Stimulated activated naive CD8-positive, alpha-beta T cell treated with anti-CD3 and anti-CD28 coated beads, Interleukin-15, amount 100 ng/mL, for 72 hours (primary cell): Measurements from ENCODE around the gene C1orf94.

Experiments
- ATAC-seq: fragments of 150-1000 bp; cut with Tn5 transposase; 2 replicates; pipeline ENCODE4 v1.10.0; 2021; ENCODE audit warnings: mild to moderate bottlenecking, moderate library complexity
- DNase-seq, 2 donors: peaks; one replicate each; pipeline ENCODE4 v3.0.0; 2021 to 2022
- H3K27ac Mint-ChIP-seq, 2 donors: one replicate each; pipeline ENCODE4 v1.8.0; 2022; ENCODE audit warnings: mild to moderate bottlenecking in 2 of 2, mixed read lengths in 2 of 2, moderate library complexity in 2 of 2
- H3K27me3 Mint-ChIP-seq: one replicate; pipeline ENCODE4 v1.8.0; 2022; ENCODE audit warnings: mixed read lengths
- H3K4me1 Mint-ChIP-seq: one replicate; pipeline ENCODE4 v1.8.0; 2022; ENCODE audit warnings: mild to moderate bottlenecking, mixed read lengths
- H3K4me3 Mint-ChIP-seq, 2 donors: one replicate each; pipeline ENCODE4 v1.8.0; 2022; ENCODE audit warnings: mild to moderate bottlenecking in 2 of 2, mixed read lengths in 2 of 2, moderate library complexity in 1 of 2
- H3K9me3 Mint-ChIP-seq, 2 donors: one replicate each; pipeline ENCODE4 v1.8.0; 2022; ENCODE audit warnings: mixed read lengths in 2 of 2

Gene C1orf94

DNA sequence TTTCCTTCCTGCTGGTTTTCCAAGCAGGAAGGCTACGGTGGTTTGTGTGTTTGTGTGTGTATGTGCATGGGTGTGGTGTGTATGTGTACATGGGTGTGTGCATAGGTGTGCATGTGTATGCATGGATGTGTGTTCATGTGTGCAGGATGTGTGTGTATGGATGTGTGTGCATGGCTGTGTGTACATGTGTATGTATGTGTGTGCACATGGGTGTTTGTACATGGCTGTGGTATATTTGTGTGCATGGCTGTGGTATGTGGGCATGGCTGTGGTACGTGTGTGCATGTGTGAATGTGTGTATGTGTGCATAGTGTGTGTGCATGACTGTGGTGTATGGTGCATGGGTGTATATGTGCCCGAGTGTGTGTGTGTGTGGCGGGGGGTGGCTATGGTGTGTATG lies 12.3 kb downstream of the C1orf94 start:
- ATAC-seq = no peak
- Mint-ChIP-seq H3K27me3 (peaks cover 66% of the 10 kb centered on the region), H3K4me1 (peaks cover 12% of the 10 kb centered on the region), H3K9me3 (peaks cover 0 to 41% of the 10 kb centered on the region in 2 donors), H3K4me3 (no peak overlapping the region), H3K27ac (no peak overlapping the region)
- no peak for DNase-seq

DNA sequence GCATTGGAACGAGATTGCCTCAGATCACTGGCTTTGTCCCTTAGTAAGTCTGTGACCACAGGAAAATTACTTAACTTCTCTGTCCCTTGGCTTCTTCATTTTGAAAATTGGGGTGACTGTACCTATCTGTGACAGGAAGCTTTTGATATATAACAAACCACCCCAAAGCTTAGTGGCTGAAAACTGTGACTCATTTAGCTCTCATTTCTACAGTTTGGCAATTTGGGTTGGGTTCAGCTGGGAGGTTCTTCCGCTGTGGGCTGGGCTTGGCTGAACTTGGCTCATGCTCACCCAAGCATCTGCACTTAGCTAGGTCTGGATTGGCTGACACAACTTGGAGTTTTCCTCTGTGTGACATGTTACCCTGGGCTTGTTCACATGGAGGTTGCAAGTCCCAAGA lies 14.0 kb downstream of the C1orf94 start:
- H3K27me3 Mint-ChIP-seq = peaks cover 63% of the 10 kb centered on the region
- H3K27ac Mint-ChIP-seq = no peak overlapping the region
- ATAC-seq (no peak), DNase-seq (no peak)
- no peak overlapping the region for H3K4me3 Mint-ChIP-seq
- H3K9me3 Mint-ChIP-seq = peaks cover 0 to 41% of the 10 kb centered on the region in 2 donors
- H3K4me1 Mint-ChIP-seq = peaks cover 12% of the 10 kb centered on the region

DNA sequence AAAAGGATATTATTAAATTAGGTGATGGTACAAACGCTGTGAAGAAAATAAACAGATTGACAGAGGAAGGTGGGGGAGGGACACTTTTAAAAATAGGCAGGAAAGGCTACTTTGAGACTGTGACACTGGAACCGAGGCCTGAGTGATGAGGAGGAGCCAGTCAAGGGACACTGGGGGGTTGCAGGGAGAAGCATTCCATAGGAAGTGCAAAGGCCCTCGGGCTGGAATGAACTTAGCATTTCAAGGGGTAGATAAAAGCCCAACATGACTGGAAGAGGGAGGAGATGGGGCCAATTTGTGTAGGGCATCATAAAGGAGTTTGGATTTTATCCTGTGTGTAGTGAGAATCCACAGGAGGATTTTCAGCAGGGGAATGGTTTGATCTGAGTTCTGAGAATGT lies 15.9 kb downstream of the C1orf94 start:
- Mint-ChIP-seq H3K27me3 (peaks cover 50% of the 10 kb centered on the region), H3K27ac (peak overlapping the region in 1 of 2 donors; percentile 2), H3K4me3 (no peak overlapping the region), H3K9me3 (peaks cover 0 to 41% of the 10 kb centered on the region in 2 donors), H3K4me1 (peaks cover 12% of the 10 kb centered on the region)
- ATAC-seq (no peak), DNase-seq (no peak)

DNA sequence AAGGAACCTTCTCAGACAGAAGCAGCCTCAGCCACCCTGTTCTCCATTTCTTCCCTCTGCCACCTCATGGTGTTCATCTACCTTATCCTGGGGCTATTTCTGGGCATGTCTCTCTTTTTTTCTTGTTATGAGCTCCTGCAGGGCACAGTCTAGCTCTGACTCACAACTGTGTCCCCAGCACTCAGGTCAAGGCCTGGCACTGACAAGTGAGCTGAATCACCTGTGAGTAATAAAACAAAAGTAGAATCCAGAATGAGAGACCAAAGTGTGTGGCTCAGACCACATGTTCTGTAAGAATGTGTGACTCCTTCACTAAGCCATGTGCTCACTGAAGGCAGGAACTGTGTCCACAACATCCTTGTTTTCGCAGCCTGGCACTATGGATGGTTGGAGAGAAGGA lies 23.2 kb downstream of the C1orf94 start:
- H3K4me3 Mint-ChIP-seq = no peak overlapping the region
- no peaks in the 10 kb centered on the region for H3K4me1 Mint-ChIP-seq
- no peak for DNase-seq
- no peaks in the 10 kb centered on the region for H3K9me3 Mint-ChIP-seq
- peak; percentile 48 for ATAC-seq
- no peak overlapping the region for H3K27ac Mint-ChIP-seq
- no peaks in the 10 kb centered on the region for H3K27me3 Mint-ChIP-seq

DNA sequence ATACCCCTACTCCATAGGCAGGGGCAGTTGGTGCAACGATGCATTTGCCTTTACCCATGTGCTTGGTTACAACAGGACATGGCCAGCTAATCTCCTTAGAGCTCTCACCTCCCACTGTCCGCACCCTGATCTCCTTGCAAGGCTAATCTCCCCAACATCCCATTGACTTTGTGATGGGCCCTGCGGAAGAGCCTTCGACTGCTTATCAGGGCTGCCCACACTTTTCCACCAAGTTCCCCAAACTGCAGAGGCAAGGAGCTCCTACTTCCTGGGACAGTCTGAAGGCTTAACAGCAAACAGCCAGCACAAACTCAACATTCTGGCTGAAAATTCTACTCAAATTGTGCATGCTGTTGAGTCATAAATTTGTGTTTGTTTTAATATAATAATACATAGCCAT lies 36.0 kb downstream of the C1orf94 start:
- ATAC-seq = no peak
- Mint-ChIP-seq H3K4me1 (no peaks in the 10 kb centered on the region), H3K9me3 (no peaks in the 10 kb centered on the region), H3K4me3 (no peak overlapping the region), H3K27ac (no peak overlapping the region), H3K27me3 (no peaks in the 10 kb centered on the region)
- DNase-seq = no peak

DNA sequence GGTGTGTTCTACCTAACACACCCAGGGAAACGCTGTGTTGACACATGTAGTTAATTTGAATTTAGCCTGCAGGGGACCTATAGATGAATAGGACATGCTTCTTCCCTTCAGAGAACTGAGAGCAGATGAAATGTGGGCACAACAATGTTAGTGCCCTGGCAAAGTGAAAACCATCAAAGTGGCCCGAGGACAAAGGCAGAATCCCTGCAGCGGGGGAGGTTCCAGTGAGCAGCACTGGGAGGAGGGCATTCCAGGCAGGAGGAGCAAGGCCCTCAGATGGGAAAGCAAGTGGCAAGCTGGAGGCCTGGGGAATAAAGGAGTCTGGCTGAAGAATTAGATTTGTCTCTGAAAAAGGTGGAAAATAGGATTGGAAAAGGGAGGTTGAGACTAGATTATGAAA lies 37.2 kb downstream of the C1orf94 start:
- Mint-ChIP-seq H3K27me3 (no peaks in the 10 kb centered on the region), H3K9me3 (no peaks in the 10 kb centered on the region), H3K4me1 (no peaks in the 10 kb centered on the region), H3K27ac (no peak overlapping the region), H3K4me3 (no peak overlapping the region)
- DNase-seq (no peak), ATAC-seq (no peak)

DNA sequence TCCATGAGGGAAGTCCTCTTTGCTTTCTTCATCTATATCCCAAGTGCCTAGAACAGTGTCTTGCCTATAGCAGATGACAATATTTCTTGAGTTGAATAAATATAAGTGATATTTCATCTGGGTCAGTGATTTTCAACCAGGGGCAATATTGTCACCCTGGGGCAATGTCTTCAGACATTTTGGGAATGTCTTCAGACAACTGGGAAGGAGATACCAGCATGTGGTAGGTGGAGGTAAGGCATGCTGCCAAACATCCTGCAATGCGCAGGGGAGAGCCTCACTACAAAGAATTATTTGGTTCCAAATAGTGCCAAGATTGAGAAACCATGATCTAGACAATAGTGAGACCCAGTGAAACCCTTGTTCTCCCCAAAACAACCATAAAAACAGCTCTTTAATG lies 54.7 kb downstream of the C1orf94 start:
- DNase-seq (no peak), ATAC-seq (no peak)
- Mint-ChIP-seq H3K4me3 (no peak overlapping the region), H3K27ac (no peak overlapping the region), H3K4me1 (no peaks in the 10 kb centered on the region), H3K9me3 (peaks cover 6 to 8% of the 10 kb centered on the region in 2 donors), H3K27me3 (peaks cover 30% of the 10 kb centered on the region)

DNA sequence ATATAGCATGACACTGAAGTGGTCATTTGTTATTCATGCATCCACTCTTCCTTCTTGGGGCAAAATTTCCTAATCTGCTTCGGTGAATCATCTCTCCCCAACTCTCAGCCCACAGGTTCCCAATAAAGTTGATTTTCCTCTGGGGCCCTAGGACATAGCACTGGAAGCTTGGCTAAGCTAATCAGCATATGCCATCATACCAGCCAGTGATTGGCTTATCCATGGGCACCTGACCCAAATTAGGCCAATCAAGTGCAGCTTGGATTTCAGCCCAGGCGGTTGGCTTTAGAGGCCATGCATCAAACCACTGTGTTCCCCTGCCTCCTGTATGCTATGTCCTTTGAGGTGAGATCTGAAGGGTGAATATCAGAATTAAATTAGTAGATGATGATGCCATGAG lies 58.9 kb downstream of the C1orf94 start:
- Mint-ChIP-seq H3K4me1 (no peaks in the 10 kb centered on the region), H3K27me3 (peaks cover 27% of the 10 kb centered on the region), H3K9me3 (peaks cover 0 to 30% of the 10 kb centered on the region in 2 donors), H3K27ac (no peak overlapping the region), H3K4me3 (no peak overlapping the region)
- DNase-seq (no peak), ATAC-seq (no peak)

DNA sequence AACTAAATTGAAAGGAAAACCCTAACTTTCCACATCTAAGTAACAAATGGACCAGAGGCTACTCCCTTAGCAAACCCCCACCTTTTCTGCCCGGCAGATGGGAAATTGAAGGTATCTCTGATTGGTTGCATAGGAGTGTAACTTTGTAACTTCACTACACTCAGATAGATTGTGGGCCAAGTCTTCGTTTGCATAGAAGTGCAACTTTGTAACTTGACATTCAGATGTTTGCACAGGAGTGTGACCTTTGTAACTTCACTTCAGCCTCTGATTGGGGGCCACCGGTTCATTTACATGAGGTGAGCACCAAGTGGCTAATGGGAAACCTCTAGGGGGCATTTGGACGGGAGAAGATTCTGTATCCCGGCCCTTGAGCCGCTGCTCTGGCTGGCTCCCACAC lies 59.4 kb downstream of the C1orf94 start:
- H3K9me3 Mint-ChIP-seq = peaks cover 0 to 30% of the 10 kb centered on the region in 2 donors
- DNase-seq (no peak), ATAC-seq (no peak)
- no peak overlapping the region for H3K27ac Mint-ChIP-seq
- H3K4me1 Mint-ChIP-seq = no peaks in the 10 kb centered on the region
- peaks cover 23% of the 10 kb centered on the region for H3K27me3 Mint-ChIP-seq
- H3K4me3 Mint-ChIP-seq = no peak overlapping the region

DNA sequence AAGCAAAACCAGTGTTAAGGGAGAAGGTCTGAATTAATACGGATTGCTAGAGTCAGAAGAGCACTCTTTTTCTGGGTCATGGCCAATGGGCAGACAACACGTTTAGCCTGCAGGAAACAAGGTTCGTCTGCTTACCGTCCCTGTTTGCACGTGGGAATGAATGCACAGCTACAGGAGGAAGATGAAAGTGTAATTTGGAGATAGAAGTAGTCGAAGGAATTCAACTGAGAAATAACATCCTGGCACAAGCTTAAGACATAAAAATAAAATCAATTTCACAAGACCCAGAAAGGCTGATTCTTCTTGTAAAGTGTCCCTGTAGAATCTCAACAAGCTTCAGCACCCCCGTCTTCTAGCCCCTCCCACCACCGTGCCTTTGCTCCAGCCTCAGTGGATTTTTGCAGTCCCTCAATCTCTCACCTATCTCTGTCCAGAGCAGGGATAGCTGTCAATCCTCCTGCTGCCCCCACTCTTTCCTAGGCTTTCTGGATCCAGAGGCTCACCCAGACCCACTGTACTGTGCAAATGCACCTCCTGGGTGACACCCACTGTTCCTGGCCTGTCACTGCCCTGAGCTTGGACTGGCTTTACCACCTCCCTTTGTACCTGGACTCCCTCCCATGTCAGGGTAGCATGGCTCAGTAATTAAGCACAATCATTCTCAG lies 60.6 kb downstream of the C1orf94 start:
- peaks cover 0 to 35% of the 10 kb centered on the region in 2 donors for H3K9me3 Mint-ChIP-seq
- peaks cover 30% of the 10 kb centered on the region for H3K27me3 Mint-ChIP-seq
- DNase-seq (no peak), ATAC-seq (no peak)
- H3K4me3 Mint-ChIP-seq = no peak overlapping the region
- H3K27ac Mint-ChIP-seq = no peak overlapping the region
- H3K4me1 Mint-ChIP-seq = no peaks in the 10 kb centered on the region

DNA sequence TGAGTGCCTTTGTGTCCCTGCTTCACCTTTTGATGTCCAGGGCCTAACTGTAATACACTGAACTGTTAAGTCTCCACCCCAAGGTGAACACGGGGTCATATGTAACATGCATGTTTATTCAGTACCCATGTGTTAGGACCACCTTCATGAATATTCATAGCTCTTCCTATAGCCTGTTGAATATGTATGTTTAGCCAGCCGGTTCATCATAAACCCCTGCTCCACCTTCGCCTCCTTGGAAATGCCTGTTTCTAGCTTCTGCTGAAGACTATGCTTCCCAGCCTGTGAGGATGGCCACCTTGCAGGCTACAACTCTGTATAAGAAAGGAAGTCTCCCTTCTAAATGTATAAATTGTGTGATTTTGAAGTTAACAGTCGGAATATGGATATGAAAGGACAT lies 69.3 kb downstream of the C1orf94 start:
- no peak for DNase-seq
- Mint-ChIP-seq H3K27ac (no peak overlapping the region), H3K27me3 (peaks cover 55% of the 10 kb centered on the region), H3K9me3 (peaks cover 0 to 6% of the 10 kb centered on the region in 2 donors), H3K4me3 (no peak overlapping the region), H3K4me1 (no peaks in the 10 kb centered on the region)
- ATAC-seq = no peak

DNA sequence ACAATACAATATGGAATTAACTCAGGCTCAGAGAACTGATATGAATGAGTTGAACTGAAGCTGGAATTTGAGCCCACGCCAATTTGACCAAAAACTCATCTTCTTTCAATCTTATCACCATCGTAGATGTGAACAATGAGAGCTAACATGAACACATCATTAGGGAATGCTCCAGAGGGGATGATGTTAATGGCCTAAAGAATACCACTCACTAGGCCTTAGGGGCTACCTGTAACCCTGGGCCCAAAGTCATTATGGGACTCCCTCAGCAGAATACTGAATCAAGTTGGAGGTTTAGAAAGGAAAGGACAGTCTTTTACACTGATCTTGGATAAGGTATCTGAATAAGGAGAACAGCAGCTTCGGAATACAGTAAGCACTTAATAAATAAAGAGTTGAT lies 73.6 kb downstream of the C1orf94 start:
- Mint-ChIP-seq H3K4me3 (no peak overlapping the region), H3K27ac (peak overlapping the region in 1 of 2 donors; percentile 60), H3K27me3 (peaks cover 29% of the 10 kb centered on the region), H3K9me3 (no peaks in the 10 kb centered on the region), H3K4me1 (no peaks in the 10 kb centered on the region)
- ATAC-seq = no peak
- DNase-seq = no peak

DNA sequence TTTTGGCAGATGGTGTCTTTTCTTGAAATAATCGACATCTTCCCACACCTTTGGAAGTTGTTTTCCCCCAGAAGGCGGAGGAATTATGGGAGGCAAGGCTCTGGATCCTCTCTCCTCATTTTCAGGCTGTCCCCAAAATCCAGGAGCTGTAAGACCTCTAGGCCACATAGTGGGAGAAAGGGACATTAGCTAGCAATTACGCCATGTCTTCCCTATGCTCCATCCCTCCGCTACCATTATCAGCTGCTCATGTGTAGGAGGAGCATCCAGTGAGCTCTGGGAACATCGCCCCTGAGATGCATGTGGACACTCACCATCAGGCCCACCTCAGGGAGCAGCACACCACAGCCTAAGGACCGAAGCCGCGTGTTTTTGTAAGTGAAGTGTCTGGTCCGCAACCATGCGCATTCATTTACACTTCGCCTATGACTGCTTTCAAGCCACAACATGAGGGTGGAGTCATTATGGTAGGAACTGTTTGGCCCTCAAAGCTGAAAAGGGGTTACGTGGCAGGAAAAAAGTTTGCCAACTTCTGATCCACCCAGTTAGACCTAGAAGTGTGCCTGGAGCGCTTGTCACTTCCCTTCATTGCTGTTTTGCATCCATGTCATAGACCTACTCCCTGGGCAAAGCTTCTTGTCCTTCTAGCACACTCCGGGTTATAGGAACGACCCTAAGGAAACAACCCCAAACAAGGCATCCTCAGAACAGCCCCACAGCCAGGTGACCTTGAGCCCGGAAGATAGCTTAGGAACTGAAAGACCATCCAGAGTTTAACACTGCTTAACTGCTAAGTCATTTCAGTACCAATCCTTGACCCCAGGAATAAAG lies 85.5 kb downstream of the C1orf94 start:
- Mint-ChIP-seq H3K4me3 (no peak overlapping the region), H3K27me3 (peaks cover 14% of the 10 kb centered on the region), H3K4me1 (no peaks in the 10 kb centered on the region), H3K9me3 (no peaks in the 10 kb centered on the region), H3K27ac (no peak overlapping the region)
- ATAC-seq (no peak), DNase-seq (no peak)

DNA sequence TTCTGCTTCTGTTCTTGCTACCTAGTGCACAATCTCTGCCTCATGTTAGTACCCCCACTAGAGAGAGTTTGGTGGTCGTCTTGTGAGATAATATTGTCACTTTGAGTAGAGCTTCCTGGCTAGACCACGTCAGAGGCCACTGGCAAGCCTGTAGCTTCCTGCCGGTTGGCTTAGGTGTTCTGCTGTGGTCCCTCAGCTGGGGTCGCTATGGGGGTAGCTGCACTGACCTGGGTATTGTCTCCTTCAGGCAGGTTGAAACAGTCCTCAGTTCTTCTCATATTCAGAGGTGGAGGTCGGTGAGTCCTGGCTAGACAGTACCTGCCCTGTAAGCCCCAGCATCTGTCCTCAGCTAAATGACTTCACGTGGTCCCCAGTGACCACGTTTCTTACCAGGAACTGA lies 86.2 kb downstream of the C1orf94 start:
- Mint-ChIP-seq H3K27ac (no peak overlapping the region), H3K9me3 (no peaks in the 10 kb centered on the region), H3K4me3 (no peak overlapping the region), H3K27me3 (peaks cover 21% of the 10 kb centered on the region), H3K4me1 (no peaks in the 10 kb centered on the region)
- ATAC-seq (no peak), DNase-seq (no peak)

DNA sequence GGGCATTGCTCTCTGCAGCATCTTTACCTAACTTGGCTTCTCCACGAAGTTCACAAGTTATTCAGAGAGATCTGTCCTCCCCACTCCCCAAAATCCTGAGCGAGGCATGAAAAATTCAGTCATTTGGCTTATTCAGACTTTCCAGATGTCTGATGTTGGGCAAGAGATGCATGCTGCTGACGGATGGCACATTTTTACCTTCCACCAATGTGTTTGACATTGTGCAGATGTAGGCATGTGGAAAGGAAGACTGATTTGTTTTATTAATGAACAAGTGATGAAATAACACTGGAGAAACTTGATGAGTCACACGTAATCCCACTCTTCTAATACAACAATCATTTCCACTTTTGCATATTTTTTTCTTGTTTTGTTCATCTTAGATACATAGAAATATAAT lies 86.7 kb downstream of the C1orf94 start:
- no peak for ATAC-seq
- Mint-ChIP-seq H3K27me3 (peaks cover 26% of the 10 kb centered on the region), H3K9me3 (no peaks in the 10 kb centered on the region), H3K4me3 (no peak overlapping the region), H3K27ac (no peak overlapping the region), H3K4me1 (no peaks in the 10 kb centered on the region)
- DNase-seq = no peak

DNA sequence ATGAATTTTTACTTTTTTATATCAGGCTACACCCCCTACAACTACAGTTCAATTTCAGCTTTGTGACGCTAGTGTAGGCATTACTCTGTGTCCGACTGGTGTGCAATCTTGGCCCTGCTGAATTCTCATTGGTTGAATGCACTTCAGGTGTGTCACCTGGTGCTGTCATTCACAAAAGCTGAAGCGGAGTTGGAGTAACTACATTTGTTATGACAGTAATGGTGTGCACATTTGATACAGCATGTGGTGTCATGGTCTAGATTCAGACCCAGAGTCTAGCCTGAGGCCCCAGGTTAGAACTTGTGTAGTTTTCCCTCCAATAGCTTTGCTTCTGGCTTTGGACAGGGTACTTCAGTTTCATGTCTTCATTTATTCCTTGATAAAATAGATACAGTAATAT lies 88.7 kb downstream of the C1orf94 start:
- DNase-seq (no peak), ATAC-seq (no peak)
- H3K4me3 Mint-ChIP-seq = no peak overlapping the region
- peaks cover 32% of the 10 kb centered on the region for H3K27me3 Mint-ChIP-seq
- no peaks in the 10 kb centered on the region for H3K9me3 Mint-ChIP-seq
- no peak overlapping the region for H3K27ac Mint-ChIP-seq
- H3K4me1 Mint-ChIP-seq = no peaks in the 10 kb centered on the region
